K562 (cell line): ENCODE measurements around the gene TMCC1. TPM values are rescaled to one million over a fixed set of nuclear protein-coding genes. Genes with fewer than 3 reads are reported as not detected.

ENCODE experiments used
- ATAC-seq: fragments of 200-7000 bp; cut with Tn5 transposase; 3 replicates; pipeline ENCODE4 v1.9.1; 2020; ENCODE audit warnings: moderate library complexity
- BruUV-seq: library from RNA; stranded (reverse); fragments of 400-500 nt; replicated peaks from 2 replicates; lab custom pipeline; 2021; lab: Mats Ljungman, UMichigan
- CTCF ChIA-PET: fragments of 300-600 bp; formaldehyde crosslinking; extraction: SDS; loops from one replicate; lab custom pipeline; 2021; ENCODE audit warnings: low intra/inter-chr PET ratio; lab: Yijun Ruan, JAX
- POLR2A ChIA-PET: fragments of 300-600, 350-650 bp; sonication (Branson Sonifier 250); formaldehyde crosslinking; extraction: SDS; loops from one replicate; lab custom pipeline; 2021; ENCODE audit warnings: antibody characterized with exemption, inconsistent platforms; lab: Yijun Ruan, JAX
- DNase-seq, 4 experiments: peaks; one replicate each; pipeline versions ENCODE4 v3.0.0 to v3.0.0-alpha.2; 2011 to 2018; ENCODE audit warnings: low spot score in 3 of 4, mixed read lengths in 3 of 4; ENCODE audit errors: extremely low read depth in 1 of 4
- FAIRE-seq: peaks from 2 replicates; lab custom pipeline; 2011; peaks lifted over from hg19 to GRCh38; lab: Jason Lieb, UNC
- H2AFZ ChIP-seq: 2 replicates; pipeline ENCODE4 v1.6.0; 2011; ENCODE audit warnings: low read depth, low read length, control low read depth, inconsistent platforms
- H3K27ac ChIP-seq: fragments of 200-600 bp; 3 replicates; pipeline ENCODE4 v1.8.0; 2011; ENCODE audit warnings: low read depth, mild to moderate bottlenecking, control low read depth, inconsistent platforms, low read length, moderate library complexity, mixed read lengths; ENCODE audit errors: extremely low read depth
- H3K27me3 ChIP-seq, 2 experiments: fragments of 300-600 bp in 1 of 2; 2 replicates in 1 of 2; 3 replicates in 1 of 2; pipeline versions ENCODE4 v1.6.0 to v1.8.0; 2011; ENCODE audit warnings: inconsistent platforms in 2 of 2, low read length in 2 of 2, mild to moderate bottlenecking in 1 of 2, mixed read lengths in 1 of 2, moderate library complexity in 1 of 2; ENCODE audit not compliant: control insufficient read depth in 2 of 2, insufficient read depth in 2 of 2
- H3K36me3 ChIP-seq: fragments of 300-600 bp; 3 replicates; pipeline ENCODE4 v1.8.0; 2011; ENCODE audit warnings: mild to moderate bottlenecking, low read length, inconsistent platforms; ENCODE audit not compliant: control insufficient read depth, insufficient read depth
- H3K4me1 ChIP-seq, 2 experiments: fragments of 200-600 bp in 1 of 2; replicated peaks in 1 of 2; 2 replicates in 1 of 2; 3 replicates in 1 of 2; pipeline versions ENCODE4 v1.5.1 to v1.8.0; 2011; ENCODE audit warnings: inconsistent platforms in 2 of 2, low read length in 2 of 2, mild to moderate bottlenecking in 1 of 2, mixed read lengths in 1 of 2, moderate library complexity in 1 of 2; ENCODE audit not compliant: control insufficient read depth in 2 of 2, insufficient read depth in 2 of 2
- H3K4me2 ChIP-seq: 2 replicates; pipeline ENCODE4 v1.6.1; 2011; ENCODE audit warnings: low read length, control low read depth, inconsistent platforms, mixed read lengths; ENCODE audit not compliant: insufficient read depth
- H3K4me3 ChIP-seq: fragments of 200-600 bp; sonication (generic), shearing (Covaris generic); 2 replicates; pipeline ENCODE4 v1.5.1; 2016; ENCODE audit warnings: control low read depth, inconsistent platforms
- H3K79me2 ChIP-seq: fragments of 200-600 bp; 3 replicates; pipeline ENCODE4 v1.8.0; 2011; ENCODE audit warnings: low read length, inconsistent platforms; ENCODE audit not compliant: control insufficient read depth, insufficient read depth
- H3K9ac ChIP-seq, 2 experiments: 2 replicates each; pipeline versions ENCODE4 v1.6.0 to v1.6.1; 2011; ENCODE audit warnings: low read depth in 2 of 2, low read length in 2 of 2, control low read depth in 1 of 2, inconsistent platforms in 1 of 2, mild to moderate bottlenecking in 1 of 2, mixed read lengths in 1 of 2; ENCODE audit not compliant: insufficient read depth in 1 of 2
- H3K9me1 ChIP-seq: one replicate; pipeline ENCODE4 v1.6.0; 2011; ENCODE audit warnings: inconsistent platforms, mild to moderate bottlenecking, low read length, moderate library complexity; ENCODE audit not compliant: control insufficient read depth, insufficient read depth
- H3K9me3 ChIP-seq: replicated peaks from 2 replicates; pipeline ENCODE4 v1.5.1; 2011; ENCODE audit warnings: low read depth, low read length, inconsistent platforms; ENCODE audit not compliant: control insufficient read depth, insufficient read depth
- H4K20me1 ChIP-seq: replicated peaks from 2 replicates; pipeline ENCODE4 v1.6.1; 2011; ENCODE audit warnings: low read length, inconsistent platforms, mixed read lengths; ENCODE audit not compliant: control insufficient read depth, insufficient read depth
- ATF7 ChIP-seq: fragments of 450-650 bp; IDR thresholded peaks from 2 replicates; pipeline ENCODE4 v1.7.1; 2014; ENCODE audit warnings: mild to moderate bottlenecking, moderate library complexity
- CC2D1A ChIP-seq: fragments of 450-650 bp; IDR thresholded peaks from 2 replicates; pipeline ENCODE4 v1.6.1; 2017; ENCODE audit warnings: mild to moderate bottlenecking
- NFRKB ChIP-seq: fragments of 450-650 bp; IDR thresholded peaks from 2 replicates; pipeline ENCODE4 v1.6.1; 2016; ENCODE audit warnings: low read depth
- NR0B1 ChIP-seq: fragments of 450-650 bp; IDR thresholded peaks from one replicate; pipeline ENCODE4 v1.6.1; 2018; ENCODE audit warnings: mild to moderate bottlenecking, moderate library complexity; ENCODE audit not compliant: partially characterized antibody
- SAFB2 ChIP-seq: fragments of 200-400 bp; formaldehyde crosslinking; IDR thresholded peaks from 2 replicates; pipeline ENCODE4 v1.6.1; 2018; ENCODE audit warnings: borderline replicate concordance, low read length, low read depth, moderate library complexity; ENCODE audit not compliant: severe bottlenecking
- ZNF785 ChIP-seq: fragments of 250-450 bp; sonication (Bioruptor Pico); IDR thresholded peaks from 2 replicates; pipeline ENCODE4 v1.4.0; 2020; ENCODE audit warnings: mild to moderate bottlenecking
- WGBS: fragments of 100-300 bp; shearing (Covaris generic); methylation state at CpG from one replicate; pipeline ENCODE4 v1.1.6; 2016; ENCODE audit warnings: low coverage, mixed read lengths; ENCODE audit not compliant: insufficient coverage; ENCODE audit errors: missing lambda C conversion rate; 5-methylcytosine and 5-hydroxymethylcytosine counted together
- in situ Hi-C: fragments of 300-500 bp; cut with MboI; formaldehyde crosslinking; loops from 4 replicates; pipeline ENCODE4 v1.15.0; 2018; ENCODE audit warnings: inconsistent platforms, mixed read lengths
- intact Hi-C: fragments of 100-400 bp; cut with micrococcal nuclease; formaldehyde crosslinking; loops from 2 replicates; pipeline ENCODE4 v1.14.2; 2022
- polyA plus RNA-seq, 8 experiments: library from polyadenylated mRNA; depleted of rRNA in 4 of 8; stranded (reverse) in 5 of 8; unstranded in 3 of 8; fragments of >200 nt; fragmentation: Nextera tagmentation in 2 of 8; fragmentation: Illumina TruSeq in 1 of 8; extraction: Ambion mirVana in 2 of 8; extraction: Trizol in 1 of 8; gene quantifications; 2 replicates each; pipeline versions ENCODE4 v1.2.1 to v1.2.3, GENCODE V29; 2011 to 2014; ENCODE audit warnings: inconsistent platforms in 1 of 8, missing spikeins in 1 of 8
- total RNA-seq, 7 experiments: library from RNA; depleted of rRNA in 6 of 7; stranded (reverse); fragments of >200 nt in 6 of 7; fragmentation: Illumina TruSeq in 2 of 7; extraction: Trizol in 2 of 7; gene quantifications; 2 replicates each; pipeline versions ENCODE4 v1.2.1 to v1.2.3, GENCODE V29; 2011 to 2021; ENCODE audit warnings: low replicate concordance in 1 of 7
- TF ChIP-seq, protein P1 (sequence below): sonication (generic); formaldehyde crosslinking; IDR thresholded peaks from 2 replicates; pipeline ENCODE4 v1.8.0; 2022; ENCODE audit warnings: missing genetic modification reagents, mild to moderate bottlenecking, moderate library complexity, borderline replicate concordance

The TMCC1 gene
- total and polyA plus RNA-seq, 9 of the 15 experiments (the other 6 are each of a cell fraction or from before 2014, with no cell fraction given), result 0.89 to 8.7 (median 4.0) TPM

DNA sequence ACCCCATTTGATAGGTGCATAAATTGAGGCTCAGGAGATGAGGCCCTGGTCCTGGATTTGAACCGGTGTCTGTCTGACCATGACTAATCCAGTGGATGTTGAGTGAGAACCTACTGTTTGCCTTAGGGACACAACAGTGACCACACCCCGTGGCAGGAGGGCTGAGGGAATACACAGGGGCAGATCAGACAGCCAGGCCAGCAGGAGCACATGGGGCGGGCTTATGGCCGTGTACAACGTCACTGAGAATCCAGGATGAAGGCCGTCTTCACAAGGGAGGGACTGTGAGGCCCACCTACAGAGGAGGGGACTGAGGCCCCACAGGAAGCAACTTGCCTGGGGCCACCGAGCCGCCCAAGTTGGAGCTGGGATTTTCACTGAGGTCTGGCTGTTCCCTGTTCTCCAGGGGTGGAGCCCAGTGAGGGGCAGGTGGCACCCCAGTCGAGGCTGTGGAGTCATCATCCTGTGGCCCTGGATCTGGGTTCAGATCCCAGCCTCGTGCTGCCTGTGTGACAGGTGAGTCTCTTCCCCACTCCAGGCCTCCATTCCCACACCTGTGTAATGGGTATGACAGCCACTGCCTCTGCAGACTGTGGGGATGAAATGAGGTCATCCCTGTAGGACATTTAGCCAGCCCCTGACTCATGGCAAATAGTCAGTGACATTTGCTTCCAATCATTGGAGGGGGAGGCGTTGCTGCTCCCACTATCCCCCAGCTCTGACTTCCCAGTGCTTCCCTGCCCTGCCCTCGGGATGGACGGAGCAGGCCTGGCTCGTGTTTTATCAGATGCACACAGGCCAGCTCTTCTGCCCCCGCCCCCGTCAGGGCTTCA lies 280.8 kb downstream of the TMCC1 start (continued):
- TF ChIP-seq NR0B1, result no peak
- TF ChIP-seq ZNF785 (CRISPR knock-in tag), result no peak

- no peak for DNase-seq
- POLR2A ChIA-PET, result no interaction called here
- H3K4me3 ChIP-seq, result no peak overlapping the region
- ATAC-seq, result no peak
- H3K79me2 ChIP-seq, result no peaks in the 10 kb centered on the region
- H3K9me1 ChIP-seq, result no peaks in the 10 kb centered on the region
- peak overlapping the region in 1 of 2 experiments; percentile 45; a peak in 1 of 4 replicates for H3K9ac ChIP-seq
- in situ Hi-C loops (no loop called here), intact Hi-C loops (no loop called here)
- WGBS, result 79% methylated on average over 12 of the region's 25 CpGs
- no peaks in the 10 kb centered on the region for H4K20me1 ChIP-seq
- CTCF ChIA-PET, result no interaction called here
- no TSS peak for BruUV-seq
- peaks cover 24 to 70% of the 10 kb centered on the region in 2 experiments; a peak in 4 of 5 replicates for H3K4me1 ChIP-seq
- no peak for FAIRE-seq
- H2AFZ ChIP-seq, result peak overlapping the region; percentile 60; the same call in 1 of the 2 replicates
- no peaks in the 10 kb centered on the region for H3K36me3 ChIP-seq
- H3K4me2 ChIP-seq, result no peak overlapping the region
- TF ChIP-seq CC2D1A (no peak), NFRKB (no peak), ATF7 (no peak), SAFB2 (no peak)
- TF ChIP-seq, protein P1, sequence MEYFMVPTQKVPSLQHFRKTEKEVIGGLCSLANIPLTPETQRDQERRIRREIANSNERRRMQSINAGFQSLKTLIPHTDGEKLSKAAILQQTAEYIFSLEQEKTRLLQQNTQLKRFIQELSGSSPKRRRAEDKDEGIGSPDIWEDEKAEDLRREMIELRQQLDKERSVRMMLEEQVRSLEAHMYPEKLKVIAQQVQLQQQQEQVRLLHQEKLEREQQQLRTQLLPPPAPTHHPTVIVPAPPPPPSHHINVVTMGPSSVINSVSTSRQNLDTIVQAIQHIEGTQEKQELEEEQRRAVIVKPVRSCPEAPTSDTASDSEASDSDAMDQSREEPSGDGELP, result peak; percentile 12; the same call in 1 of the 2 replicates
- no peaks in the 10 kb centered on the region for H3K9me3 ChIP-seq
- H3K27ac ChIP-seq, result no peak overlapping the region
- no peaks in the 10 kb centered on the region for H3K27me3 ChIP-seq
Measured at GRCh38 chr3:129611812-129612533, 281.5 kb downstream of the TMCC1 start.
